Skin of body (tissue), 2 donors: ENCODE results near the gene OGFOD2. TPM values are rescaled to one million over a fixed set of nuclear protein-coding genes. Genes with fewer than 3 reads are reported as not detected.

Experiments
- small RNA-seq: library from RNA; depleted of rRNA; stranded (forward); fragments of <200 nt; gene quantifications from one replicate; pipeline ENCODE3, GENCODE V24; 2014; ENCODE audit warnings: low replicate concordance
- total RNA-seq: library from RNA; depleted of rRNA; stranded (reverse); fragments of >200 nt; gene quantifications from one replicate; pipeline ENCODE4 v1.2.3, GENCODE V29; 2014

Gene OGFOD2
- total RNA-seq, 1 donor from 2014 or later, result 3.4 TPM

Small RNA genes lying within 50 kb of the gene (small RNA-seq; reads per million reads assigned to genes)
- gene ARL6IP4, result not detected
- not detected for gene MIR4304

Other genes with a start within 250 kb of the OGFOD2 start
- 1.9 TPM for gene HCAR1, start 244.4 kb upstream of the OGFOD2 start, total RNA-seq
- gene DENR, start 222.4 kb upstream of the OGFOD2 start, total RNA-seq, result 37.8 TPM
- 0.59 TPM for gene CCDC62, start 200.7 kb upstream of the OGFOD2 start, total RNA-seq
- gene HIP1R, start 139.8 kb upstream of the OGFOD2 start, total RNA-seq, result 33.7 TPM
- 22.7 TPM for gene VPS37B, start 79.1 kb upstream of the OGFOD2 start, total RNA-seq
- gene ABCB9, start 8.8 kb upstream of the OGFOD2 start, total RNA-seq, result 4.6 TPM
- 65.5 TPM for gene ARL6IP4, start 5.4 kb downstream of the OGFOD2 start, total RNA-seq
- gene PITPNM2, start 175.8 kb downstream of the OGFOD2 start, total RNA-seq, result 4.3 TPM